GM18526 (cell line): ENCODE results near the gene SEMA6D.

ENCODE experiments used
- POLR2A ChIP-seq: IDR thresholded peaks from 3 replicates; pipeline ENCODE4 v1.6.1; 2011; ENCODE audit not compliant: insufficient read length; ENCODE audit errors: extremely low read depth

Gene SEMA6D

DNA sequence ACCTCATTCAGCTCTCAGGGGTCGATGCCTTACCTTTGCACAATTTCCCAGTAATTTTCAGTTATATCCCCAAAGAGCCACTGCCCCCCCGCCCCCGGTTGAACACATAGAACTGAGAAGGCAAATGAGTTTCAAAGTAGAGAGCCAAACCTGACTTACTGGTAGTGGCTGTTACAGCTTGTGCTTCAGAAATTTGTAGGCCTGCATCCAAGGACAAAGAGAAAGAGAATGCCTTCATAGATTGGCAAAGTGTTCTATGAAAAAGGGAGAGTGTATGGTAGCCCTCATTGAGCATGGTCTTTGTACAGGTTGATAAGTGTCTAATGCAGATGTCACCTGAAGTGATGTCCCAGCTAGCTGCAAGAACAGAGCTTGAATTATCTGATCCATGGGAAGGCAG is 13.9 kb downstream of the SEMA6D start:
- no peak for TF ChIP-seq POLR2A

DNA sequence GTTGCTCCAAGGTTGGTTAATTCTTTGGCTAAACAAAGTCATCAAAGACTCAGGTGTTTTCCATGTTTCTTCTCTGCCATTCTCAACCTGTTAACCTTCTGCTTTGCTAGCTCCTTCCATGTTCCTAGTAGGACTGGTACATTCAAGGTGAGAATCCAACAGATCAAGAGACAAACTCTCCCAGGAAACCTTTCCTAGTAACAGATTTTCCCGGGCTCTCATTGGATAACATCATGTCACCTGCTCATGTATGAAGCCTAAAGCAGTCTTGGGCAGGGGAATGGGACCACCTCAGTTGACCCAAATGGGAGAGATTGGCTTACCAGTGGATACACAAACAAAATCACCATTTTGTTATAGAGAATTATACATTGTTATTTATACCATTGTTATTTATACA is 14.9 kb downstream of the SEMA6D start:
- TF ChIP-seq POLR2A, result no peak

DNA sequence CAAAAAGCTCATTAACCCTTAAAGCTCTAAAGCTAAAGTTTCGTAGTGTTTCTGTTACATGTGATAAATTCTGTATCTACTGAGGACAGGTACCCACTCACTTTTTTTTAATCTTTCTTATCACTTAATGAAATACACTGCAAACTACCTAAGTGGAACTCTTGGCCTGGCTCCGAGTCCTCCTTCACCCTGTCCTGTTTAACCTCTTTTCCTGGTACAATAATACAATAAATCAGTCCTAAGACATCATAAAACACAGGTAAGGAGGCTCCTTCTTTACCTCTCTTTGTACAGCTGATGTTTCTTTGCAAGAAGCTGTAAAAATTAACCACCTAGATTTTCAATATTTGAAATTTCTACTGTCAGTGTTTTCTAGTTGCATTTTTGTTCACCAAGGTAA is 15.8 kb downstream of the SEMA6D start:
- no peak for TF ChIP-seq POLR2A

DNA sequence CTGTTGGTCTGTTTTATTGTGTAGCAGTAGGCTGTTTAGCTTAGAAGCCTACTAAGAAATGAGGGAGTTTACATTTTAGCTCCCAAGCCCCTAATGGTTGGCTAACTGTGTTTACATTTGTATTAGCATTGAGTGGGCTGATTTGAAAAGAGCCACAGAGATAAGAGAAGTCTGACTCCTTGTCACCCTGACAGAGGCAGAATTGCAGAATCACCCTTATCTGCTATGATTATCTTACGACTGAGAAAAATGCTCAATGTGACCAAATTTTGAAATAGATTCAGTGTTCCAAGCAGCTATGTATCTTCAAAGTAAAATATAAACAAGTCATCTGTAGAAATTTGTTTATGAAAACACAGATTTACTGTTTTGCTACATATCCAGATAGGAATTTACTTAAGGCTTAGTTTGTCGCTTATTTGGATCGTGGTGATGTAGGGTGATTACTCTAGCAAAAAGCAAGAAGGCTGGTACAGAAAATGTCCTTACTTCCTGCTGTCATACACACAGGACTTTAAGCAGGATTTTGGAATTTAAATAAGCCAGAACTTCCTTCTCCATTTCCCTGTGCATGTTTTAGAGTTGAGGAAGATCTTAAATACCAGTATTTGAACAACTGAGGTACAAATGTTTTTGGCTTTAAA is 19.0 kb downstream of the SEMA6D start:
- no peak for TF ChIP-seq POLR2A

DNA sequence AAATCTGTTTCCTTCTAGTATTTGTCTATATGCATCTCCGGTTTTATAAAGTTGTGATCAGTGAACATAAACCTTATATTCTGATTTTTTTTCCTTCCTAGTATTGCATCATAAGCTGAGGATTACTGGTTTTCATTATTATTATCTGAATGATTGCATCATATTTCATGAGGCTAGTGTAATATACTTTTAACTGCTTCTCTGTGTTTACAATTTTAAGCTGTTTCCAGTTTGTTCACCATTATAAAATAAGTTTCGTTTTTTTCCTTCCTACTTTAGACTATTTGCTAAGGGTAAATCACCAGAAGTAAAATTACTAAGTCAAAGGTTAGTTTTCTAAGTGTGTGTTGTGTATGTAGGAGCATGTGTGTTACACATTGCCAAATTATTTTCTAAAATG is 20.2 kb downstream of the SEMA6D start:
- TF ChIP-seq POLR2A, result no peak

DNA sequence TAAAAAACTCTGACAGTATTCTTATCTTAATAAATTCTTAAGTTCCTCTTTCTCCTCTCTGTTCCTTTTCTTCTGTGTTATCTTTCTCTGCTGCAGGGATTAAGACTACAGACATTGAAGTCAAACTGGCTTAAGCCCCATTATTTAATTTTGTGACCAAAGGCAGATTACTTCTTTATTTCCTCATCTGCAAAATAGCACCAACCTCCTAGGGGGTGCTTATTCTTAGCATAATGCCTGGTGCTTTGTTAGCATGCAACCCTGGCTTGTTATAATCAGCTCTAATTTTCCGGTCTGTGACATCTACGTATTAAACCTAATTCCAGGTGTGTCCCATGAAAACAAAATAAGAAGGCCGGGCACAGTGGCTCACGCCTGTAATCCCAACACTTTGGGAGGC is 23.8 kb downstream of the SEMA6D start:
- TF ChIP-seq POLR2A, result no peak

DNA sequence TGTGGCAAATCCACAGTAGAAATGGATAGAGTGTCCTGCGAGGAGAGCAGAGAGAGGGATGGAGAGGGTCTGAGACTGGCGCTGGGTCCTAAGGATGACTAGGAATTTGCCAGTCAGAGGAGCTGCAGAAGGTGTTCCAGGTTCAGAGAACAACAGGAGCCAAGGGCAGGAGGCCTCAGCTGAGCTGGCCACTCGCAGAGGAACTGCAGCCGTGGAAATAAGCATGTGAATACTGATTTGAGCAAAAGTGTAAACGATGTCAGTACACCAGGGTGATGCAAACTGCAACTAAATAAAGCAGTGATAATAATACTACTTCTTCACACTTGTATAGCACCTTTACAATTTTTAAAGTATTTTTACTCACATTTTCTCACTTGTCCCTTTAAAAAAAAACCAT is 24.6 kb downstream of the SEMA6D start:
- TF ChIP-seq POLR2A, result no peak

DNA sequence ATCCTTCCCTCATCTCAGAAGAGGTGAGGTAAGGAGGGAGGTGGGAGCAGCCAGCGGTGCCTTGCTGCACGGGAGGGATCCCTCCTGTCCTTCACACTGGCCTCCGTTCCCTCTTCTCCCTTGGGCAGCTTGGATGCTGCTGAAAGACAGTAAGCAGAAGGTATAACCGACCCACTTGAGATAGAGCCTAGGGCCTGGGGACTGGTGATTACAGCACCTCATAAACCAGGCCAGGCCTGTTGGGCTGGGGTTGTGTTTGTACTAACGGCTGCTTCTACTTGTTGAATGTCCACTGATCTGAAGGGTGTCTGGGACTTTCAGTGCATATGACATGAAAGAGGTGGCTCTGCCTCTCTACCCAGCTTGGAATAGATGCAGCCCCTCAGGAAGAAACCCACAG is 25.0 kb downstream of the SEMA6D start:
- TF ChIP-seq POLR2A, result no peak

DNA sequence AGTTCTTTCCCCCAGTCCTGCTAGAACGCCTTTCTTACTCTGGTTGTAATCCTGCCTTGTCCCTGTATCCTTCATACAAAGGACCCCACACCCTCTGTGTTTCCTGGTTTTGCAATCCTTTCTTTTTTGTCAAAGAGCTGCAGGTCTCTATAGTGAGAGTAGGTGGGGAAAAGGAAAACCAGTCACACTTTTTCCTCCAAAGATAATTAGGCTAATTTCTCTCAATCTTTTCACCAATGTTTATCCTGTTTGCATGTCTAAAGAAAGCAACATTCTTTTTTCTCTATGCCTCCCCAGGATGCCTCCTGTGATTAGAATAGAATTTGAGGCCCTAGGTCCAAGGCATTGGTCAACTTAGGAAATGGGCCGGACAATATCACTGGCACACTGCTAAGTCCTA is 25.4 kb downstream of the SEMA6D start:
- no peak for TF ChIP-seq POLR2A

DNA sequence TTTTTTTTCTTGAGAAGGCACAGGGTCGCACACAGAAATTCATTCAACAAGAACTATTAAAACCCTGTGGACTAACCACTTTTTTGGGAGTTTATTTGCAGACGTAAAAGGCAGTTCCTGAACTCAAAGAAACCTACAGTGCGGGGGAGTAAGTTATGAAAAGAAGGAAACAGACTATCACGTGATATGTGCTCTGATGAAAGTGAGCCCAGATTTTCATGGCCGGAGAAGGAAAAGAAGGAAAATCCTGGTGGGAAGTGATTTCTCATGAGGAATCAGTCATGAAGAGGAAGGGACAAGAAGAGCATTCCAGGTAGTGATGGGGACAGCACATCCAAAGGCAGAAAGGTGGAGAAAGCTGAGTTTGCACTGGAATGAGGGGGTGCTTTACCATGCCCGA is 26.1 kb downstream of the SEMA6D start:
- no peak for TF ChIP-seq POLR2A

DNA sequence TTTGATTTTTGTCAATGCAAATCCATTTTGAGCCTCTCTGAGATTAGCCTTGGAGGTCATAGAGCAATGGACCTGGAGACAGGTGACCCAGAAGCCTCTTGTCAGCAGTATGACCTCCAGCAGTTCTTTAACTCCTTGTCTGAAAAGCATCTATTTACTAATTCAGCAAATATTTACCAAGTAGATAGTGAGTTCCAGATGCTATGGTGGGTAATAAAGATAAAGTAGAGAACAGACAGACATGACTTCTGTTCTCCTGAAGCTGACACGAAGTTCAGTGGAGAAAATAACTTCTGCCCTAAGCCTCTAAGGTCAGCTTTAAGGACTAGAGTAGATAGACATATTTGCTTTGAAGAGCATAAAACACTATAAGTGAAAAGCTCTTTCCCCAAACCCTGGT is 26.6 kb downstream of the SEMA6D start:
- TF ChIP-seq POLR2A, result no peak

DNA sequence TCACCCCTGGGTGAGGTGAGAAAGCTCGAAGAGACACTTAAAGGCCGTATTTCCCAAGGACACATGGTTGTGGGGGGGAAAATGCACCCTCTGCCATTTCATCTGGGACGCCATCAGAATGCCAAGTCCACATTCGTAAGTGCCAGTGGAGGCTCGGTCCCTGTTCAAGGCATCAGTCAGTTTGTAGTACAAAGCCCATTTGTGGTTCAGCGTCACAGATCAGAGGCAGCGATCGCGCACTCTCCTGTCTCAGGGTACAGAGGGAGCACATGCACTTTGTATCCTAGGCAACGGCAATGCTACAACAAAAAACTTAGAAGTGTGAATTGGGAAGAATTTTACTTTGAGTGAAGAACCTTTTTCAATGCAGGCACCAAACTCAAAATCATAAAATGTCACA is 27.2 kb downstream of the SEMA6D start:
- no peak for TF ChIP-seq POLR2A

DNA sequence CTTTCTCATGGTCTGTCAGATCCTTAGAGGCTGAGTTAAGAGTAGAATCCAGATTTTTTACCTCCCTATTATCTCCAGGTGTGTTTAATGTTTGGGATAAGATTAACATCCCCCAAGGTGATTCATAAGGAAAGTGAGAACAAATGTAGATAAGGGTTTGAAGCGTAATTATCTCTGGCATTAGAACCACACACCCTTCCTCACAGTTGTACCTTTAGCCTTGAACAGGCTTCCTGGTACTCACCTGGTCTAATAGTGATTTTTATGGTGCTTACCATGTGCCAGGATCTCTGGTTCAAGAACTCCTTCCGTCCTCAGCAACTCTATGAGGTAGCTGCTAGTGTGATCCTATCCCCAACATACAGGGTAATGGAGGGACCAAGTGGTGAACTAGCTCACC is 27.7 kb downstream of the SEMA6D start:
- TF ChIP-seq POLR2A, result no peak

DNA sequence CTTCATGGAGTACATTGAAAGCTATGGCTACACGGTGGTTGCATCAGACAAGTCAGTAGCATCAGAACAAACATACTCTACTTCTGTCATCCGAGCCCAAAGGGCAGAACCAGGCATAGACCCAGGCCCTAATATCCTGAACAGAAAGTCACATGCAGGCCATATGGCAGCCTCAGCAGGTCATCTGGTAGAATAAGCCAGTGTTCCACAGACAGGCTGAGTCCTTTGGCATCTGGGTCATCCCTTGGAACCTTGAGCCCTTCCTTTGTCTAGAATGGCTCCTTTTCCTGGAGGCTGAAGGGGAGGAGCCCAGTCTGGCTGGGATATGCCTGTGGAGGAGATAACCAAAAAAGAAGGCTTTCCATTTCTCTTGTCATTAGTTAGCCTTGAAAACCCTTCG is 29.2 kb downstream of the SEMA6D start:
- TF ChIP-seq POLR2A, result no peak

DNA sequence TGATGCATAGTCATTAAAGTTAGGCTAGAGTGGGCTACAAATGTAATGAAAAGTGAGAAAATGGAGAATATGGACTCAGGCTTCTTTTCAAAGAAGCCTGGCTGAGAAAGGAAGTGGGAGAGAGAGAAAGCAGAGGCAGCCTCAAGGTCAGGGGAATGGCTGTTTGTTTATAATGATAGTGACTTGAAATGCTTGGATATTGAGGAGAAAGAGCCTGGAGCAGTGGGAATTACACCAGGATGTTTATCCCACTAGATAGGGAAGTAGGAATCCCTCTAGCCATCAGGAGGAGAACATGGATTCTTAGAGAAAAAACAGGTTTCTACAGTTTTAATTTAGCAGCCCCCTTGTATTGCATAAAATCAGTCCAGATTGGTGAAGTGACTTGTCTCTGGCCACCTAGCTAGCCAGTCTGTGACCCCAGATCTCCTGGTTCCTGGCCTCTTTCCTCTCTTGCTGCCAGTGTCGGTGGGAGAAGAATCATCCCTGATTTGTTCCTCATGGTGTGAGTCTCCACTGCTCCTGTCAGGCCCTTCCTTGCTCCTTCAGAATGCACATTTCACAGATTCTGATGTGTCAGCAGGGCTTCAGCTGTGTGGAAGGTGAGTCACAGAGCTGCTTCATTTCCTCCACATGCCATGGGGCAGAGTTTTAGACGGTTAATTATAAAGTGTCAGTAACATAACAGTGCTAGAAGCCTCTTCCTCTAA is 32.9 kb downstream of the SEMA6D start:
- no peak for TF ChIP-seq POLR2A

DNA sequence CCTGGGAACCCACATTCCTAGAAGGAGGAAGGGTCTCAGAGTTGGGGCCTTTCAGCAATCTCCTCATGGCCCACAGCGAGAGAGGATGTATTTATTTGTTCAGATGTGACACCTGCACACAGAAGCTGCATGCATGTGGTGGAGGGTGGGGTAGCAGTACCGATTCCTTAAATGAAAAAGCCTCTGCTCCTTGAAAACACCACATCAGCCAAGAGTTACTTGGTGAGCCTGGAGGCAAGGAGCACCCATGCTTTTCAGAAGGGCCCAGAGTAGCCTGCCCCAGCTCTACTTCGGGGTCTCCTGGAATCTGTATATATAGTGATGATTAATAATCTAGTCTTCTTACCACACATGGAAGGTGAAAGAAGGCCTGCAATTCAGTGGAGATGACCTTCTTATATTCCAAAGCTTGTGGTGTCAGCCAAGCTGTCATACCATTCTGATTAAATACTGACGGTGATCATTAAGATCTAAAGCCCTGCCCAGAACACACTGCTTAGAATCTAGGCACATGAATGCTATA is 33.5 kb downstream of the SEMA6D start:
- TF ChIP-seq POLR2A, result no peak

DNA sequence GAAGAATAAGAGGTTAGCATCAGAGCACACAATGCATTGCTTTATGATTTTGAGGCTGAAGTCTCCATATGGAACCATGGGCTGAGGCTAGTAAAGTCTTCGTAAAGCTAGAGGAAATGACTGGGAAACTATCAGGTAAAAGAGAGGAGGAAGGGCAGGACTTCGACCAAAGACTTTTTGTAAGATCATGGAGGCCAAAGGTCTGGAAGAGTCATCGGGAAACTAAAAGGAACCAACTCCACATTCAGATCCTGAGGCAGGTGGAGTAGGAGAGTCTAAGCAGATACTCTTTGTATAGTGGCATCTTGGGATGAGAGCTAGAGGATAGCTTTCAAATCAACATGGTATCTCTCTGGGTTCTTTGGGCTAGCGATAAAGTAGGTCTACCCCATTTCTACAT is 36.3 kb downstream of the SEMA6D start:
- no peak for TF ChIP-seq POLR2A
